Coronary artery (tissue), 2 donors: ENCODE data around the gene EIF3J.
"Not testable (repeated sequence)": the region's sequence is repeated elsewhere in the genome, so short reads cannot be mapped to it uniquely, and the experiment has no call there.

ENCODE experiments used
- DNase-seq: peaks from one replicate; pipeline ENCODE4 v3.0.0-alpha.2; 2017; ENCODE audit warnings: low spot score
- H3K27ac ChIP-seq, 2 donors: fragments of 200-600 bp; sonication (generic); one replicate each; pipeline ENCODE4 v1.5.1; 2016 to 2019
- H3K4me3 ChIP-seq: fragments of 200-600 bp; sonication (generic); 2 replicates; pipeline ENCODE4 v1.5.1; 2016; ENCODE audit warnings: mild to moderate bottlenecking, moderate library complexity
- TF ChIP-seq, protein P1 (sequence below): fragments of 200-600 bp; sonication (generic); IDR thresholded peaks from one replicate; pipeline ENCODE4 v1.5.1; 2019; ENCODE audit warnings: antibody characterized with exemption

EIF3J gene

DNA sequence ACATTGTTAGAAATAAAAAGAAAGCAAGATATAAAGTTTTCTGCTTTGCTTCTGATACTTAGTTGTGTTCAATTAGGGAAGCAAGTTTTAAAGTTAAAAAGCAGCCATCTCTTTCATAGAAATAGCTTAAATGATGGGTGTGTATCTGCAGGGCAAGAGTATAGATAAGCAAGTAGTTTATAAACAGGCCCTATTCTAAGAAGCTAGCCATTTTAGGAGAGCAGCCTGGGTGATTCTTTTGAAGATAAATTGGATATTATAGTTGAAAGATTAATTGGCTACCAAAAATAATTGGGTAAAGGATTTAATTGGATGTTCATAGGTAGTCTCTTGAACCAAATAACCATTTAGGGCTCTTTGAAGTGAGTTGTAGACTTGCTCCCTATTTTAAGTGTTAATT lies 5.6 kb downstream of the EIF3J start:
- TF ChIP-seq, protein P1, sequence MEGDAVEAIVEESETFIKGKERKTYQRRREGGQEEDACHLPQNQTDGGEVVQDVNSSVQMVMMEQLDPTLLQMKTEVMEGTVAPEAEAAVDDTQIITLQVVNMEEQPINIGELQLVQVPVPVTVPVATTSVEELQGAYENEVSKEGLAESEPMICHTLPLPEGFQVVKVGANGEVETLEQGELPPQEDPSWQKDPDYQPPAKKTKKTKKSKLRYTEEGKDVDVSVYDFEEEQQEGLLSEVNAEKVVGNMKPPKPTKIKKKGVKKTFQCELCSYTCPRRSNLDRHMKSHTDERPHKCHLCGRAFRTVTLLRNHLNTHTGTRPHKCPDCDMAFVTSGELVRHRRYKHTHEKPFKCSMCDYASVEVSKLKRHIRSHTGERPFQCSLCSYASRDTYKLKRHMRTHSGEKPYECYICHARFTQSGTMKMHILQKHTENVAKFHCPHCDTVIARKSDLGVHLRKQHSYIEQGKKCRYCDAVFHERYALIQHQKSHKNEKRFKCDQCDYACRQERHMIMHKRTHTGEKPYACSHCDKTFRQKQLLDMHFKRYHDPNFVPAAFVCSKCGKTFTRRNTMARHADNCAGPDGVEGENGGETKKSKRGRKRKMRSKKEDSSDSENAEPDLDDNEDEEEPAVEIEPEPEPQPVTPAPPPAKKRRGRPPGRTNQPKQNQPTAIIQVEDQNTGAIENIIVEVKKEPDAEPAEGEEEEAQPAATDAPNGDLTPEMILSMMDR, result no peak
- H3K4me3 ChIP-seq, result peak overlapping the region; percentile 8
- H3K27ac ChIP-seq, result peak overlapping the region; percentile 3 to 57

GRCh38 chr15:44544745-44545144 lies 7.8 kb downstream of the EIF3J start:
- not testable (repeated sequence) for DNase-seq, H3K27ac ChIP-seq

More for the DNA sequence above, 5.6 kb downstream of the EIF3J start:
- DNase-seq, result no peak

DNA sequence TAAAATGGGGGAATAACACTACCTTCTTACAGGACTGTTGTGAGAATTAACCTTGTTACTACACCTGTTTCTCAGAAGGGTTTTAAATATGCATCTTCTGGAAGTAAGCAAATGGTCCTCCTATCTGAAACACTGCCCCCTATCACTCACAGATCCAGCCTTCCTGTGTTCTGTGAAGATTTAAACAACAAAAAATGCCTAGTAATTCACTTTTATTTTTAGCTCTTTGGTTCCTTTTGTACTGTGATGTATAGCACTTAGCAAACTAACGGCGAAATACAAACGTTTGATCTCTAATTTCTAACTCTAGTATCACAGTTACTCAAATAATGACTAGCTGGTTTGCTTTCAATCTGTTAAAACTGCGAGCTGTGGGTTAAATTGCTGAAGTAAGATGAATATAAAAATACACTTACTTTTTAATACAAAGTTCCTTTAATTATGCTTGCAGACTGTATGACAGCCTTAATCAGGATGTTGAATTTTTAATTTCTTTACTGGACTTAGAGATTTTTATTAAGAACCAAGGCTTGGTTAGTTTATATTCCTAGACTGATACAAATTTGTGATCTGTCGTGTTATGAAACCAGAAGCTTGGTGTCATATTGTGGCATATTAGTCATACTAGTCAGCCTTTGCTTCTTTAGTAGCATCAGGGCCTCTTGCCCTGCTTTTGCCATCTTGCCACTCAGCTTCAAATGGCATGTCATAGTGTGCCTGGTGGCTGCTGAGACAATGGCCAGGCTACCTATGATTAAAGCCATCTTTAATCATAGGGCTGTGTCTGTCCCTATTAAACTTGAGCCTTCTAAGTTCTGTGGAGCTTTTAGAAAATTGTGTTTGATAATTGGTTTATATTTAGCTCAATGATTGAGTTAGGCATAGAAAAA lies 9.2 kb downstream of the EIF3J start:
- Histone ChIP-seq H3K4me3 (no peak overlapping the region), H3K27ac (no peak overlapping the region)
- DNase-seq, result no peak
- TF ChIP-seq, protein P1, result no peak

More at GRCh38 chr15:44544745-44545144, 7.8 kb downstream of the EIF3J start:
- H3K4me3 ChIP-seq, result not testable (repeated sequence)

DNA sequence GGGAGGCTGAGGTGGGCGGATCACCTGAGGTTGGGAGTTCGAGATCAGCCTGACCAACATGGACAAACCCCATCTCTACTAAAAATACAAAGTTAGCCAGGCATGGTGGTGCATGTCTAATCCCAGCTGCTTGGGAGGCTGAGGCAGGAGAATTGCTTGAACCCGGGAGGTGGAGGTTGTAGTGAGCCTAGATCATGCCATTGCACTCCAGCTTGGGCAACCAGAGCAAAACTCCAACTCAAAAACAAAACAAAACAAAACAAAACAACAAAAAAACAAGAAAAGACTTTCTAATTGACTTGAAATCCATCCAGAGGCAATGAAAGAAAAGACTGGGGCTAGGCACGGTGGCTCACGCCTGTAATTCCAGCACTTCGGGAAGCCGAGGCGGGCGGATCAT lies 12.2 kb downstream of the EIF3J start:
- not testable (repeated sequence) for DNase-seq, H3K4me3 ChIP-seq, H3K27ac ChIP-seq

GRCh38 chr15:44550256-44550655 lies 13.3 kb downstream of the EIF3J start:
- no peak for DNase-seq
- no peak overlapping the region for H3K27ac ChIP-seq
- TF ChIP-seq, protein P1, result no peak
- H3K4me3 ChIP-seq, result no peak overlapping the region

DNA sequence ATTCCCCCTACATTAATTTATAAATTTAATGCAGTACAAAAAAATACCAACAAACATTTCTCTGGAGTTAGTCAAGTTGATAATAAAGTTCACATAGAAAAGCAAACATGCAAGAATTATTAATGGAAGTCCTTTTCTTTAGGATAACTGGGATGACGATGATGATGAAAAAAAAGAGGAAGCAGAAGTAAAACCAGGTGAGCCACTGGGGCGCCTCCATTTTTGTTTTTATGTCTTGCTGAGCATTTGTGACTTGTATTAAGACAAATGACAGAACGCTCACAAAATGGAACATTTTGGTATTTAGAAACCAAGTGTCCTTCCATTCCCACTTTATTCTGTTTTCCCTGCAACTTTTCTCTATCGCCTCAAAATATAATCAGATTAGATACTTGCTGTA lies 13.8 kb downstream of the EIF3J start:
- TF ChIP-seq, protein P1, result no peak
- no peak for DNase-seq
- Histone ChIP-seq H3K27ac (no peak overlapping the region), H3K4me3 (no peak overlapping the region)

- DNase-seq, result no peak
- no peak overlapping the region for H3K4me3 ChIP-seq
- H3K27ac ChIP-seq, result no peak overlapping the region
- TF ChIP-seq, protein P1, result no peak
Measured at GRCh38 chr15:44554934-44555723, 18.2 kb downstream of the EIF3J start.

- not testable (repeated sequence) for DNase-seq, H3K4me3 ChIP-seq, H3K27ac ChIP-seq
Measured at GRCh38 chr15:44560926-44561325, 24.0 kb downstream of the EIF3J start.
